CD4-positive, alpha-beta T cell treated with Interleukin-2 at 100 ng/mL for 4 hours (primary cell): Measurements from ENCODE around the gene MAG.

ENCODE experiments used
- DNase-seq: peaks from one replicate; pipeline ENCODE4 v3.0.0-alpha.2; 2020; ENCODE audit warnings: low spot score

MAG gene

GRCh38 chr19:35363001-35363590 is 71.1 kb downstream of the MAG start:
- no peak for DNase-seq
